GM19099 (cell line): ENCODE data around the gene MRFAP1.

Experiments used
- POLR2A ChIP-seq: IDR thresholded peaks from 3 replicates; pipeline ENCODE4 v1.6.1; 2011; ENCODE audit warnings: low read depth; ENCODE audit not compliant: insufficient read length; ENCODE audit errors: extremely low read depth

Gene MRFAP1

GRCh38 chr4:6640292-6641163 is at the start of gene MRFAP1:
Gene MRFAP1 (plus strand): TSS chr4:6640685. CDS start chr4:6640863, 178 bp downstream.
- peak; percentile 92 for TF ChIP-seq POLR2A

- TF ChIP-seq POLR2A = no peak
Observed at GRCh38 chr4:6591313-6591712, 49.2 kb upstream of the MRFAP1 start.

- TF ChIP-seq POLR2A = no peak
Observed at GRCh38 chr4:6591781-6592180, 48.7 kb upstream of the MRFAP1 start.

GRCh38 chr4:6592804-6593563 is 47.5 kb upstream of the MRFAP1 start:
- no peak for TF ChIP-seq POLR2A

GRCh38 chr4:6594341-6594740 is 46.1 kb upstream of the MRFAP1 start:
- TF ChIP-seq POLR2A = no peak

- TF ChIP-seq POLR2A = no peak
Observed at GRCh38 chr4:6594826-6595355, 45.6 kb upstream of the MRFAP1 start.

GRCh38 chr4:6595897-6596537 is 44.5 kb upstream of the MRFAP1 start:
- TF ChIP-seq POLR2A = no peak

GRCh38 chr4:6596948-6597347 is 43.5 kb upstream of the MRFAP1 start:
- no peak for TF ChIP-seq POLR2A

GRCh38 chr4:6598127-6598526 is 42.4 kb upstream of the MRFAP1 start:
- no peak for TF ChIP-seq POLR2A

- TF ChIP-seq POLR2A = no peak
Observed at GRCh38 chr4:6598641-6599040, 41.8 kb upstream of the MRFAP1 start.

- no peak for TF ChIP-seq POLR2A
Observed at GRCh38 chr4:6601661-6602250, 38.7 kb upstream of the MRFAP1 start.

- no peak for TF ChIP-seq POLR2A
Observed at GRCh38 chr4:6602289-6602688, 38.2 kb upstream of the MRFAP1 start.

GRCh38 chr4:6603128-6603527 is 37.4 kb upstream of the MRFAP1 start:
- no peak for TF ChIP-seq POLR2A

- no peak for TF ChIP-seq POLR2A
Observed at GRCh38 chr4:6605114-6605513, 35.4 kb upstream of the MRFAP1 start.

- no peak for TF ChIP-seq POLR2A
Observed at GRCh38 chr4:6605605-6606004, 34.9 kb upstream of the MRFAP1 start.
